PC-3 (cell line): Measurements from ENCODE around the gene TAF9B. TPM values are rescaled to one million over a fixed set of nuclear protein-coding genes. Genes with fewer than 3 reads are reported as not detected.

Source experiments
- ATAC-seq: fragments of 200-7000 bp; cut with Tn5 transposase; 2 replicates; pipeline ENCODE4 v1.9.1; 2020; ENCODE audit warnings: mild to moderate bottlenecking, moderate library complexity
- BruUV-seq: library from RNA; stranded (reverse); fragments of 400-500 nt; replicated peaks from 2 replicates; lab custom pipeline; 2021; lab: Mats Ljungman, UMichigan
- CTCF ChIA-PET: fragments of 300-600 bp; sonication (Branson Sonifier 250); formaldehyde crosslinking; loops from one replicate; lab custom pipeline; 2022; ENCODE audit warnings: antibody characterized with exemption; lab: Charles Lee
- POLR2A ChIA-PET: fragments of 300-600 bp; sonication (Branson Sonifier 250); formaldehyde crosslinking; loops from one replicate; lab custom pipeline; 2022; ENCODE audit warnings: antibody characterized with exemption; ENCODE audit not compliant: unreplicated experiment; lab: Charles Lee
- DNase-seq: peaks from one replicate; pipeline ENCODE4 v3.0.0-alpha.2; 2015
- H2AFZ ChIP-seq: fragments of 300-600 bp; sonication (generic); 2 replicates; pipeline ENCODE4 v1.6.0; 2016; ENCODE audit warnings: antibody characterized with exemption, low read length
- H3F3A ChIP-seq: fragments of 300-600 bp; sonication (generic); one replicate; pipeline ENCODE4 v1.6.0; 2017; ENCODE audit warnings: antibody characterized with exemption, low read length, control low read depth, mild to moderate bottlenecking; ENCODE audit not compliant: unreplicated experiment
- H3K27ac ChIP-seq: fragments of 300-600 bp; sonication (generic); 2 replicates; pipeline ENCODE4 v1.5.1; 2016; ENCODE audit warnings: mild to moderate bottlenecking, low read length
- H3K27me3 ChIP-seq: fragments of 300-600 bp; sonication (generic); 2 replicates; pipeline ENCODE4 v1.6.1; 2016; ENCODE audit warnings: low read length, mixed read lengths
- H3K36me3 ChIP-seq: fragments of 300-600 bp; sonication (generic); 2 replicates; pipeline ENCODE4 v1.6.1; 2016; ENCODE audit warnings: low read depth, mixed run types, low read length, mixed read lengths
- H3K4me1 ChIP-seq: fragments of 300-600 bp; sonication (generic); 2 replicates; pipeline ENCODE4 v1.5.1; 2016; ENCODE audit warnings: low read length; ENCODE audit not compliant: insufficient read depth
- H3K4me2 ChIP-seq: fragments of 300-600 bp; sonication (generic); 2 replicates; pipeline ENCODE4 v1.6.0; 2016; ENCODE audit warnings: low read length
- H3K4me3 ChIP-seq: fragments of 300-600 bp; sonication (generic); 2 replicates; pipeline ENCODE4 v1.5.1; 2016; ENCODE audit warnings: mild to moderate bottlenecking, low read length, mixed read lengths
- H3K79me2 ChIP-seq: fragments of 300-600 bp; sonication (generic); 2 replicates; pipeline ENCODE4 v1.6.1; 2017; ENCODE audit warnings: low read length, mixed read lengths
- H3K9ac ChIP-seq: fragments of 300-600 bp; sonication (generic); 2 replicates; pipeline ENCODE4 v1.6.0; 2016; ENCODE audit warnings: mild to moderate bottlenecking, low read length
- H3K9me2 ChIP-seq: fragments of 300-600 bp; sonication (generic); replicated peaks from 2 replicates; pipeline ENCODE4 v1.6.1; 2016; ENCODE audit warnings: mixed run types, low read length, mixed read lengths
- H3K9me3 ChIP-seq: fragments of 300-600 bp; sonication (generic); 2 replicates; pipeline ENCODE4 v1.6.1; 2016; ENCODE audit warnings: low read length, mixed read lengths
- H4K20me1 ChIP-seq: fragments of 300-600 bp; sonication (generic); 2 replicates; pipeline ENCODE4 v1.6.1; 2016; ENCODE audit warnings: low read length, mixed read lengths
- EZH2 ChIP-seq: fragments of 300-600 bp; sonication (generic); IDR thresholded peaks from one replicate; pipeline ENCODE4 v1.6.1; 2017; ENCODE audit warnings: antibody characterized with exemption, mild to moderate bottlenecking, low read length; ENCODE audit not compliant: unreplicated experiment
- EZH2phosphoT487 ChIP-seq: fragments of 300-600 bp; sonication (generic); IDR thresholded peaks from 2 replicates; pipeline ENCODE4 v1.6.1; 2018; ENCODE audit warnings: mild to moderate bottlenecking, antibody characterized with exemption, low read length, borderline replicate concordance
- intact Hi-C: fragments of 100-400 bp; cut with micrococcal nuclease; formaldehyde crosslinking; loops from 2 replicates; pipeline ENCODE4 v1.9.0; 2023
- total RNA-seq: library from RNA; depleted of rRNA; stranded (reverse); fragments of >200 nt; gene quantifications from 2 replicates; pipeline ENCODE4 v1.2.3, GENCODE V29; 2014
- TF ChIP-seq, protein P1 (sequence below): fragments of 300-600 bp; sonication (generic); conservative IDR thresholded peaks from 2 replicates; pipeline ENCODE4 v1.5.1; 2017; ENCODE audit warnings: antibody characterized with exemption, low read depth, mild to moderate bottlenecking, low read length

The TAF9B gene
- total RNA-seq, 1 experiment from 2014 or later, result 26.1 TPM

DNA sequence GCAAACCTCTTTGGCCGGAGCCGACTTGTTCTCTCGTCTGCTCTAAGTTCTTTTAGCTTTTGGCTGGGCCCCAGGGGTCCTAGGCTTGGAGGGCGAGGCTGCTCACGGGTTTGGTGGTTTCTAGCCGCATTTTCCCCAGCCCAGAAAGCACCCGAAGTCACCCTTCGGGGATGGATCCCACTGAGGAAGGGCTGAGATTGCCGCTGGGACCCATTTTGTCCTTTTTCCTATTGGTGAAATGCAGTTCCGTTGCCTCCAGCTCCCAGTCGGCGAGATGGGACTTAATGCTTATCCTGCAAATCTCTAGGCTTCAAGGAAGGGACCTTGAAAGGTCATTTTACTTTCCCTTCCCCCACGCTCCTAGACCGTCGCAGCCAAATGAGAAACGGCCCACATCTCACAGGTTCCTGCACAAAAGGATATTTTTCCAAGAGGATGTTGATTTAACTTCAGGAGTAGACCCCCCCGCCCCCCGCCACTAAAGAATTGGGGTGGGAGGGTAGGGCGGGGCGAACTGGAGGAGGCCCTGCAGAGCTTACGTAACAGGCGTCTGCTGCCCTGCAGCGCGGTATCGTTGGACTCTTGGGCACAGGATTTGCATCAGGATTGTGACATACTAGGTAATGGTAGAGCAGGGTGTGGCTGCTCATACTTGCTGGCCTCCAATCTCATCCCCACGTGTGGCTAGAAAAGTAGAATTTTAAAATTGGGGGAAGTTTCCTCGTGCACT is 34.8 kb downstream of the TAF9B start:
- intact Hi-C loops, result no loop called here
- Histone ChIP-seq H4K20me1 (peaks cover 47% of the 10 kb centered on the region), H2AFZ (peak overlapping the region; percentile 38; the same call in 1 of the 2 replicates), H3F3A (no peaks in the 10 kb centered on the region), H3K9me3 (no peaks in the 10 kb centered on the region), H3K36me3 (peaks cover 46% of the 10 kb centered on the region), H3K4me1 (peaks cover 36% of the 10 kb centered on the region), H3K27ac (peak overlapping the region; percentile 61), H3K4me3 (peak overlapping the region; percentile 88), H3K9me2 (no peaks in the 10 kb centered on the region), H3K9ac (peak overlapping the region; percentile 96), H3K4me2 (peak overlapping the region; percentile 99), H3K27me3 (no peaks in the 10 kb centered on the region), H3K79me2 (peaks cover 56% of the 10 kb centered on the region)
- ChIA-PET CTCF (no interaction called here), POLR2A (no interaction called here)
- BruUV-seq, result TSS peak; percentile 78
- DNase-seq (peak; percentile 41), ATAC-seq (peak; percentile 21)
- TF ChIP-seq EZH2 (no peak), EZH2phosphoT487 (no peak)
- TF ChIP-seq, protein P1, sequence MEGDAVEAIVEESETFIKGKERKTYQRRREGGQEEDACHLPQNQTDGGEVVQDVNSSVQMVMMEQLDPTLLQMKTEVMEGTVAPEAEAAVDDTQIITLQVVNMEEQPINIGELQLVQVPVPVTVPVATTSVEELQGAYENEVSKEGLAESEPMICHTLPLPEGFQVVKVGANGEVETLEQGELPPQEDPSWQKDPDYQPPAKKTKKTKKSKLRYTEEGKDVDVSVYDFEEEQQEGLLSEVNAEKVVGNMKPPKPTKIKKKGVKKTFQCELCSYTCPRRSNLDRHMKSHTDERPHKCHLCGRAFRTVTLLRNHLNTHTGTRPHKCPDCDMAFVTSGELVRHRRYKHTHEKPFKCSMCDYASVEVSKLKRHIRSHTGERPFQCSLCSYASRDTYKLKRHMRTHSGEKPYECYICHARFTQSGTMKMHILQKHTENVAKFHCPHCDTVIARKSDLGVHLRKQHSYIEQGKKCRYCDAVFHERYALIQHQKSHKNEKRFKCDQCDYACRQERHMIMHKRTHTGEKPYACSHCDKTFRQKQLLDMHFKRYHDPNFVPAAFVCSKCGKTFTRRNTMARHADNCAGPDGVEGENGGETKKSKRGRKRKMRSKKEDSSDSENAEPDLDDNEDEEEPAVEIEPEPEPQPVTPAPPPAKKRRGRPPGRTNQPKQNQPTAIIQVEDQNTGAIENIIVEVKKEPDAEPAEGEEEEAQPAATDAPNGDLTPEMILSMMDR, result no peak

DNA sequence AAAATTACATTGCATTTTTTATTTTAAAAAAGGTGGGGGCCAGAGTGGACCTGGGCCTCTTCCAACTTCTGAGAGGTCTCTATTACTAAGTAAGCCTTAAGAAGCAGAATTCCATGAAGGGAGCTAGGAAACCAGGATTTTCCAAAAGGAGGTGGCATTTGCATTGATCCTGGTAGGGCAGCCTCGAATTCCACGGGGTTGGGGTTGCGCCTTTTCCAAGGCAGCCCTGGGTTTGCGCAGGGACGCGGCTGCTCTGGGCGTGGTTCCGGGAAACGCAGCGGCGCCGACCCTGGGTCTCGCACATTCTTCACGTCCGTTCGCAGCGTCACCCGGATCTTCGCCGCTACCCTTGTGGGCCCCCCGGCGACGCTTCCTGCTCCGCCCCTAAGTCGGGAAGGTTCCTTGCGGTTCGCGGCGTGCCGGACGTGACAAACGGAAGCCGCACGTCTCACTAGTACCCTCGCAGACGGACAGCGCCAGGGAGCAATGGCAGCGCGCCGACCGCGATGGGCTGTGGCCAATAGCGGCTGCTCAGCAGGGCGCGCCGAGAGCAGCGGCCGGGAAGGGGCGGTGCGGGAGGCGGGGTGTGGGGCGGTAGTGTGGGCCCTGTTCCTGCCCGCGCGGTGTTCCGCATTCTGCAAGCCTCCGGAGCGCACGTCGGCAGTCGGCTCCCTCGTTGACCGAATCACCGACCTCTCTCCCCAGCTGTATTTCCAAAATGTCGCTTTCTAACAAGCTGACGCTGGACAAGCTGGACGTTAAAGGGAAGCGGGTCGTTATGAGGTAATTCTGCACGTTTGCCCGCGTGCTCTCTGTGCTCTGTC is 35.6 kb downstream of the TAF9B start, which contains the start of gene PGK1:
Gene PGK1 (plus strand): TSS at position 626 of the 824 bp plus-strand sequence. CDS start 93 bp downstream, at position 719.
- ChIA-PET POLR2A (no interaction called here), CTCF (no interaction called here)
- peak; percentile 90 for ATAC-seq
- Histone ChIP-seq H3K4me1 (peaks cover 39% of the 10 kb centered on the region), H3K36me3 (peaks cover 39% of the 10 kb centered on the region), H3K79me2 (peaks cover 48% of the 10 kb centered on the region), H3F3A (no peaks in the 10 kb centered on the region), H3K4me3 (peak within 1 kb of the TSS; percentile 88), H4K20me1 (peaks cover 39% of the 10 kb centered on the region), H3K27me3 (no peaks in the 10 kb centered on the region), H3K9ac (peak within 1 kb of the TSS; percentile 96), H3K4me2 (peak within 1 kb of the TSS; percentile 99), H2AFZ (peak within 1 kb of the TSS; percentile 67), H3K9me3 (no peaks in the 10 kb centered on the region), H3K9me2 (no peaks in the 10 kb centered on the region), H3K27ac (peak within 1 kb of the TSS; percentile 61)
- intact Hi-C loops, result no loop called here
- TF ChIP-seq EZH2, result no peak
- no peak for TF ChIP-seq EZH2phosphoT487
- TF ChIP-seq, protein P1, result no peak
- BruUV-seq, result no TSS peak
- DNase-seq, result peak; percentile 97
